NT2/D1 (cell line): ENCODE results near the gene QRICH2.

Source experiments
- SUZ12 ChIP-seq: IDR thresholded peaks from 2 replicates; pipeline ENCODE4 v1.6.1; 2011; ENCODE audit not compliant: insufficient read length, insufficient read depth; ENCODE audit errors: extremely low read depth
- ZNF274 ChIP-seq: IDR thresholded peaks from 2 replicates; pipeline ENCODE4 v1.6.1; 2011; ENCODE audit warnings: mild to moderate bottlenecking, low read depth, low read length

GRCh38 chr17:76233588-76234353 lies 74.3 kb downstream of the QRICH2 start:
- TF ChIP-seq SUZ12 (no peak), ZNF274 (no peak)
